ENCODE measurements around the gene TSHZ3.

Gene TSHZ3

GRCh38 chr19:31372246-31372781 is 23.1 kb upstream of the TSHZ3 start:
- no peak for TF ChIP-seq CTCF (IDR thresholded peaks at IDR 0.05; ENCODE audit: extremely low read depth, insufficient read depth, missing control alignments)
- DNase-seq (ENCODE audit: low spot score), result no peak
- in situ Hi-C loops (cut with MboI; ENCODE audit: low pct_unique_long_range_greater_than_20kb, low sequenced_read_pairs, unreplicated experiment), result no loop called here

- no peak for TF ChIP-seq CTCF (IDR thresholded peaks at IDR 0.05; ENCODE audit: extremely low read depth, insufficient read depth, missing control alignments)
- DNase-seq (ENCODE audit: low spot score), result no peak
- in situ Hi-C loops (cut with MboI; ENCODE audit: low pct_unique_long_range_greater_than_20kb, low sequenced_read_pairs, unreplicated experiment), result no loop called here
Measured at GRCh38 chr19:31370216-31370615, 21.0 kb upstream of the TSHZ3 start.

- DNase-seq (ENCODE audit: low spot score), result no peak
- no peak for TF ChIP-seq CTCF (IDR thresholded peaks at IDR 0.05; ENCODE audit: extremely low read depth, insufficient read depth, missing control alignments)
- in situ Hi-C loops (cut with MboI; ENCODE audit: low pct_unique_long_range_greater_than_20kb, low sequenced_read_pairs, unreplicated experiment), result no loop called here
Measured at GRCh38 chr19:31364963-31365362, 15.7 kb upstream of the TSHZ3 start.

- TF ChIP-seq CTCF (IDR thresholded peaks at IDR 0.05; ENCODE audit: extremely low read depth, insufficient read depth, missing control alignments), result no peak
- in situ Hi-C loops (cut with MboI; ENCODE audit: low pct_unique_long_range_greater_than_20kb, low sequenced_read_pairs, unreplicated experiment), result no loop called here
- no peak for DNase-seq (ENCODE audit: low spot score)
Measured at GRCh38 chr19:31361728-31362127, 12.5 kb upstream of the TSHZ3 start.

GRCh38 chr19:31357315-31357673 is 8.1 kb upstream of the TSHZ3 start:
- in situ Hi-C loops (cut with MboI; ENCODE audit: low pct_unique_long_range_greater_than_20kb, low sequenced_read_pairs, unreplicated experiment), result no loop called here
- no peak for DNase-seq (ENCODE audit: low spot score)
- TF ChIP-seq CTCF (IDR thresholded peaks at IDR 0.05; ENCODE audit: extremely low read depth, insufficient read depth, missing control alignments), result no peak

GRCh38 chr19:31356587-31357314 is 7.5 kb upstream of the TSHZ3 start:
- TF ChIP-seq CTCF (IDR thresholded peaks at IDR 0.05; ENCODE audit: extremely low read depth, insufficient read depth, missing control alignments), result no peak
- no peak for DNase-seq (ENCODE audit: low spot score)
- in situ Hi-C loops (cut with MboI; ENCODE audit: low pct_unique_long_range_greater_than_20kb, low sequenced_read_pairs, unreplicated experiment), result no loop called here
